ENCODE measurements around the gene COL13A1. TPM values are rescaled to one million over a fixed set of nuclear protein-coding genes. Genes with fewer than 3 reads are reported as not detected.

Gene COL13A1
- total and polyA plus RNA-seq, 2 experiments from 2014 or later: 5.2 to 8.6 TPM

GRCh38 chr10:69781576-69781975, 20.1 kb upstream of the COL13A1 start (continued):
- TF ChIP-seq ZNF462 (CRISPR knock-in tag; IDR thresholded peaks at IDR 0.05) (no peak), ZNF114 (CRISPR knock-in tag; IDR thresholded peaks at IDR 0.05) (no peak), ETS1 (IDR thresholded peaks at IDR 0.05) (no peak), ZNF331 (CRISPR knock-in tag; IDR thresholded peaks at IDR 0.05; ENCODE audit: low read depth) (no peak), JUNB (IDR thresholded peaks at IDR 0.05; ENCODE audit: unreplicated experiment) (no peak), CTCF (conservative IDR thresholded peaks at IDR 0.05; ENCODE audit: low read depth in 2 of 2) (no peak)

GRCh38 chr10:69783515-69783914, 18.2 kb upstream of the COL13A1 start:
- Histone ChIP-seq H3K27ac (ENCODE audit: low read depth) (no peak overlapping the region), H4K20me1 (replicated peaks; ENCODE audit: insufficient read depth) (no peaks in the 10 kb centered on the region), H3K36me3 (ENCODE audit: insufficient read depth) (no peaks in the 10 kb centered on the region), H3K4me3 (no peak overlapping the region), H3K79me2 (replicated peaks; ENCODE audit: insufficient read depth) (no peaks in the 10 kb centered on the region), H3K9me2 (ENCODE audit: insufficient read depth) (peaks cover 12% of the 10 kb centered on the region), H3K4me1 (ENCODE audit: insufficient read depth) (no peaks in the 10 kb centered on the region; the same call in 1 of the 2 replicates), H3K27me3 (ENCODE audit: insufficient read depth) (0 out of 2 replicates have a peak, but pooled peaks cover 2% of the 10 kb centered on the region), H3F3A (replicated peaks; ENCODE audit: low read depth) (no peaks in the 10 kb centered on the region), H2AFZ (no peak overlapping the region), H3K4me2 (no peak overlapping the region)
- Mint-ChIP-seq H3K4me1 (peaks cover 2% of the 10 kb centered on the region; the same call in 1 of the 3 replicates), H3K27ac (no peak overlapping the region), H3K9me3 (no peaks in the 10 kb centered on the region), H3K4me3 (no peak overlapping the region), H3K36me3 (ENCODE audit: low read depth) (no peaks in the 10 kb centered on the region), H3K27me3 (ENCODE audit: insufficient read depth, low read depth, poor library complexity) (peaks cover 5% of the 10 kb centered on the region)
- TF ChIP-seq CTCF (conservative IDR thresholded peaks at IDR 0.05; ENCODE audit: low read depth in 2 of 2) (peak; percentile 31 to 46), ZNF114 (CRISPR knock-in tag; IDR thresholded peaks at IDR 0.05) (no peak)
- ATAC-seq (no peak), DNase-seq (ENCODE audit: low spot score) (no peak)
